WTC11 (cell line): ENCODE data around the gene RMI2. TPM values are rescaled to one million over a fixed set of nuclear protein-coding genes. Genes with fewer than 3 reads are reported as not detected.

Experiments
- ATAC-seq: fragments of 200-7000 bp; cut with Tn5 transposase; 2 replicates; pipeline ENCODE4 v1.10.0; 2021; ENCODE audit warnings: mild to moderate bottlenecking, moderate library complexity
- CTCF ChIA-PET: fragments of 300-600 bp; sonication (Branson Sonifier 250); formaldehyde crosslinking; loops from one replicate; lab custom pipeline; 2021; ENCODE audit warnings: antibody characterized with exemption; lab: Charles Lee
- POLR2A ChIA-PET: fragments of 350-600 bp; sonication (Branson Sonifier 250); formaldehyde crosslinking; loops from one replicate; lab custom pipeline; 2021; ENCODE audit warnings: antibody characterized with exemption; lab: Charles Lee
- DNase-seq: peaks from one replicate; pipeline ENCODE4 v3.0.0; 2021; ENCODE audit warnings: low spot score
- H3K27ac Mint-ChIP-seq: 2 replicates; pipeline ENCODE4 v1.8.0; 2021; ENCODE audit warnings: mixed read lengths
- H3K27me3 Mint-ChIP-seq: 2 replicates; pipeline ENCODE4 v1.8.0; 2021; ENCODE audit warnings: low read depth, mild to moderate bottlenecking, moderate library complexity, mixed read lengths
- H3K36me3 Mint-ChIP-seq: 2 replicates; pipeline ENCODE4 v1.8.0; 2021; ENCODE audit warnings: mixed read lengths
- H3K4me1 Mint-ChIP-seq: 2 replicates; pipeline ENCODE4 v1.8.0; 2022; ENCODE audit warnings: mixed read lengths
- H3K4me3 Mint-ChIP-seq: 2 replicates; pipeline ENCODE4 v1.8.0; 2021; ENCODE audit warnings: mild to moderate bottlenecking, moderate library complexity, mixed read lengths
- H3K9me3 Mint-ChIP-seq: 2 replicates; pipeline ENCODE4 v1.8.0; 2021; ENCODE audit warnings: mixed read lengths
- ARID4B ChIP-seq: sonication (generic); formaldehyde crosslinking; IDR thresholded peaks from 2 replicates; pipeline ENCODE4 v1.8.0; 2023; ENCODE audit warnings: missing genetic modification reagents, mild to moderate bottlenecking, borderline replicate concordance
- ATF6 ChIP-seq: sonication (generic); formaldehyde crosslinking; IDR thresholded peaks from 2 replicates; pipeline ENCODE4 v1.8.1; 2023; ENCODE audit warnings: mild to moderate bottlenecking, missing genetic modification reagents
- CREB1 ChIP-seq: sonication (generic); formaldehyde crosslinking; IDR thresholded peaks from 2 replicates; pipeline ENCODE4 v1.8.0; 2023; ENCODE audit warnings: mild to moderate bottlenecking, missing genetic modification reagents
- CTCF ChIP-seq: fragments of 200-600 bp; IDR thresholded peaks from 2 replicates; pipeline ENCODE4 v1.8.0; 2022; ENCODE audit warnings: antibody characterized with exemption
- E2F4 ChIP-seq: sonication (generic); formaldehyde crosslinking; IDR thresholded peaks from 2 replicates; pipeline ENCODE4 v1.8.1; 2022; ENCODE audit warnings: low read depth, mild to moderate bottlenecking, moderate library complexity, missing genetic modification reagents, borderline replicate concordance
- ETV6 ChIP-seq: sonication (generic); formaldehyde crosslinking; IDR thresholded peaks from 2 replicates; pipeline ENCODE4 v1.8.1; 2022; ENCODE audit warnings: mild to moderate bottlenecking, missing genetic modification reagents
- GABPB1 ChIP-seq: sonication (generic); formaldehyde crosslinking; IDR thresholded peaks from 2 replicates; pipeline ENCODE4 v1.8.1; 2023; ENCODE audit warnings: mild to moderate bottlenecking, missing genetic modification reagents
- MYBL2 ChIP-seq: sonication (generic); formaldehyde crosslinking; IDR thresholded peaks from 2 replicates; pipeline ENCODE4 v1.8.1; 2023; ENCODE audit warnings: mild to moderate bottlenecking, moderate library complexity, missing genetic modification reagents
- NFYB ChIP-seq: sonication (generic); formaldehyde crosslinking; conservative IDR thresholded peaks from 2 replicates; pipeline ENCODE4 v1.8.0; 2022; ENCODE audit warnings: low read depth, missing genetic modification reagents
- PREB ChIP-seq: sonication (generic); formaldehyde crosslinking; IDR thresholded peaks from 2 replicates; pipeline ENCODE4 v1.8.1; 2022; ENCODE audit warnings: mild to moderate bottlenecking, missing genetic modification reagents, moderate library complexity, borderline replicate concordance
- PRRX2 ChIP-seq: fragments of 250-450 bp; sonication (Bioruptor Pico); IDR thresholded peaks from 2 replicates; pipeline ENCODE4 v1.8.0; 2021; ENCODE audit warnings: mild to moderate bottlenecking
- SP1 ChIP-seq: sonication (generic); formaldehyde crosslinking; conservative IDR thresholded peaks from 2 replicates; pipeline ENCODE4 v1.8.1; 2022; ENCODE audit warnings: missing genetic modification reagents
- STAT6 ChIP-seq: sonication (generic); formaldehyde crosslinking; conservative IDR thresholded peaks from 2 replicates; pipeline ENCODE4 v1.8.1; 2023; ENCODE audit warnings: mild to moderate bottlenecking, low read depth, missing genetic modification reagents, moderate library complexity
- TP53 ChIP-seq: sonication (generic); formaldehyde crosslinking; IDR thresholded peaks from 2 replicates; pipeline ENCODE4 v1.8.1; 2023; ENCODE audit warnings: mild to moderate bottlenecking, missing genetic modification reagents
- ZNF219 ChIP-seq: sonication (generic); formaldehyde crosslinking; IDR thresholded peaks from 2 replicates; pipeline ENCODE4 v1.8.0; 2023; ENCODE audit warnings: missing genetic modification reagents, mild to moderate bottlenecking, borderline replicate concordance
- ZNF263 ChIP-seq: sonication (generic); formaldehyde crosslinking; IDR thresholded peaks from 2 replicates; pipeline ENCODE4 v1.8.1; 2022; ENCODE audit warnings: low read depth, mild to moderate bottlenecking, moderate library complexity, missing genetic modification reagents
- ZNF425 ChIP-seq: fragments of 250-450 bp; sonication (Bioruptor Pico); conservative IDR thresholded peaks from 2 replicates; pipeline ENCODE4 v1.9.0; 2021; ENCODE audit warnings: mild to moderate bottlenecking
- ZSCAN18 ChIP-seq: fragments of 250-450 bp; sonication (Bioruptor Pico); IDR thresholded peaks from 2 replicates; pipeline ENCODE4 v2.1.2; 2022; ENCODE audit warnings: mild to moderate bottlenecking, moderate library complexity
- total RNA-seq: library from RNA; stranded (reverse); gene quantifications from 3 replicates; pipeline ENCODE4 v1.2.3, GENCODE V29; 2021

Gene RMI2
- total RNA-seq, 1 experiment from 2014 or later = 79.0 TPM

GRCh38 chr16:11353158-11353557 is 7.9 kb downstream of the RMI2 start:
- ChIA-PET CTCF (interaction anchor here (1.2 to 3.3 kb wide), 4 partner anchors 19 to 97 kb away, joined by 3 to 25 read pairs (median 4); partner anchors contain the start of gene SOCS1), POLR2A (no interaction called here)
- DNase-seq = no peak
- H3K27me3 Mint-ChIP-seq = no peaks in the 10 kb centered on the region
- peaks cover 7% of the 10 kb centered on the region for H3K9me3 Mint-ChIP-seq
- TF ChIP-seq PREB (CRISPR knock-in tag) (no peak), ZNF219 (CRISPR knock-in tag) (no peak), PRRX2 (no peak), CREB1 (CRISPR knock-in tag) (no peak), E2F4 (no peak), ZNF425 (CRISPR knock-in tag) (no peak), STAT6 (no peak), TP53 (CRISPR knock-in tag) (no peak), CTCF (no peak), MYBL2 (no peak), SP1 (no peak), GABPB1 (no peak), ARID4B (no peak), ATF6 (CRISPR knock-in tag) (no peak), ZNF263 (CRISPR knock-in tag) (no peak), NFYB (CRISPR knock-in tag) (no peak), ZSCAN18 (CRISPR knock-in tag) (no peak), ETV6 (no peak)
- TF ChIP-seq, all 79 proteins: peak for 0
- Mint-ChIP-seq H3K4me3 (no peak overlapping the region), H3K4me1 (peaks cover 75% of the 10 kb centered on the region), H3K27ac (peak overlapping the region; percentile 37; the same call in 1 of the 2 replicates), H3K36me3 (peaks cover 40% of the 10 kb centered on the region)
- no peak for ATAC-seq
